HG03159 (cell line): ENCODE measurements around the gene ICOS.

ENCODE experiments used
- ATAC-seq: cut with Tn5 transposase; IDR thresholded peaks from one replicate; pipeline ENCODE4 v1.9.1; 2021; ENCODE audit warnings: mild to moderate bottlenecking, moderate library complexity; ENCODE audit not compliant: unreplicated experiment

Gene ICOS, protein sequence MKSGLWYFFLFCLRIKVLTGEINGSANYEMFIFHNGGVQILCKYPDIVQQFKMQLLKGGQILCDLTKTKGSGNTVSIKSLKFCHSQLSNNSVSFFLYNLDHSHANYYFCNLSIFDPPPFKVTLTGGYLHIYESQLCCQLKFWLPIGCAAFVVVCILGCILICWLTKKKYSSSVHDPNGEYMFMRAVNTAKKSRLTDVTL

DNA sequence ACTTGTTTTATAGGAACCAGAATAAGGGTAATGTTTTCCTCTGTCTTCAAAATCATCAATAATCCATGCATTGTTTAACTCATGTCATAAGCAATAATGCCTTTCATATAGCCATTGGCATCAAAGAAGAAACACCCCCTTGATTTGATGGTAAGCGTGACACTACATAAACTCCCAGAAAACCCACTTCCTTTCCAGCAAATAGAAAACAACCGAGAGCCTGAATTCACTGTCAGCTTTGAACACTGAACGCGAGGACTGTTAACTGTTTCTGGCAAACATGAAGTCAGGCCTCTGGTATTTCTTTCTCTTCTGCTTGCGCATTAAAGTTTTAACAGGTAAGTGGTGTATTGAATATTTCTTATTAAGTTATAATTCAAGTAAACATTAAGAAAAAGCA lies at the start of gene ICOS:
TSS of gene ICOS (plus strand) at position 229 of the 400 bp plus-strand sequence. CDS start at position 281, 52 bp downstream.
- no peak for ATAC-seq

DNA sequence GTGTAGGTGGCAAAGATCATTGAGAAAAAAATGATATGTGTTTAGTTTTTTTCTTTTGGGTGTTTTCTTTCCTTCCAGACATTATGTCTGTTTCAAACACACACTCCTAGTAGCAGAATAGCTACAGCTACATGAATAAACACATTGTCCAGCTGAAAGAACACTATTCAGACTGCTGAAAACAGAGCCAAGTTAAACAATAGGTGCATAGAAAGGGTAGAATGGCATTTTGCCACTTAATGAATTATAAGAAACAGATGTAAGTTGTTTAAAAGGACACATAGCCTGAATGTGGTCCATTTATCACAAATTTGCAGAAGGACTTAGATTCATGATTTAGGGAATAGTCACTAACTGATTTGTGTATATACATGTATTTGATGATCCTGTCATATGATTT lies 48.9 kb upstream of the ICOS start:
- no peak for ATAC-seq

DNA sequence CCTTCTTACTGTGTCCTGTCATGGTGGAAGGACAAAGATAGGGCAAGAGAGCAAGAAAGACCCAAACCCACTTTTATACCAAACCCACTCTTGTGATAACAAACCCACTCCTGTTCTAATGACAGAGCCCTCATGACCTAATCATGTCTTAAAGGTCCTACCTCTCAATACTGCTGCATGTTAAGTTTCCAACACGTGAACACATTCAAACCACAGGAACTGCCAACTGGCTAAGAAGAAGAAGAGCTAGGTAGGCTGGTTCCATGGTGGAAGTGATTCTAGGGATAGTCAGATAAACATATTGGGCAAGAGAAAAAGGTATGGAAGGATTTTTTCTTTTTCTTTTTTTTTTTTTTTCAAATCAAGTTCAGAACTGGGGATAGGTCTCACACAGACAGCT lies 47.0 kb upstream of the ICOS start:
- no peak for ATAC-seq

DNA sequence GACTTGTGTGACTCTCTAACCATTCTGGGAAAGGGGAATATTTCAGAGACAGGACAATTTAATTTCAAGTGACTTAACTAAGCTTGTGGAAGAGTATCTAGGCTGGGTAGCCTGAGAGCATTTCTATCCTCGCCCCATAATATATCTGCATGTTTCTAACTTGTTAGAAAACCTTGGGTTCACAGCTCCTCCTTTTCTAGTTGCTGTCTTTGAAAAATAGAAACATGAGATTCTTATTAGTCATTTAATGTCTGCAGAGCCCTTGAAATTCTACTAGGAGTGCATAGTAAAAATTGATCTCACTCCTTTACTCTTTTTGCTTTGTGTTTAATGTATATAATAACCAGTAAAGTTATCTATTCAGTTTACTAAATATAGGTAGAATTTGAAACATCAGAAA lies 46.6 kb upstream of the ICOS start:
- no peak for ATAC-seq

DNA sequence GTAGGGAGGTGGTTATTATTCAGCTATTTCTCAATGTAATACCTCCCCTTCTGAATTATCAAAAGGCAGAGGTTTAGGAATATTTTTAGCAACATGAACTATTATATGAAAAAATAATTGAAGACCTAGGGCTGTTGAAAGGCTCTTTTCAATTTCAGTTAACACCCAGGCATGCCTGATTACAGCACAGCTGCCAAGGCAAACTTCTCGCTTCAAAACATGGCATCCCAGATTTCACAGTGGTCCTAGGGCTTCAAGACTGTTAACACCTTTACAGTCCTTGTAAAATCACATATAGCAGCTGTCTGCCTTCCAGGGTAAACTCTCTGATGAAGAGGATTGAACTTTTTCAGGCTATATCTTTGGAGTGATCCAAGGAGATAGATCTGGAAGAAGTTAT lies 45.8 kb upstream of the ICOS start:
- ATAC-seq = no peak

DNA sequence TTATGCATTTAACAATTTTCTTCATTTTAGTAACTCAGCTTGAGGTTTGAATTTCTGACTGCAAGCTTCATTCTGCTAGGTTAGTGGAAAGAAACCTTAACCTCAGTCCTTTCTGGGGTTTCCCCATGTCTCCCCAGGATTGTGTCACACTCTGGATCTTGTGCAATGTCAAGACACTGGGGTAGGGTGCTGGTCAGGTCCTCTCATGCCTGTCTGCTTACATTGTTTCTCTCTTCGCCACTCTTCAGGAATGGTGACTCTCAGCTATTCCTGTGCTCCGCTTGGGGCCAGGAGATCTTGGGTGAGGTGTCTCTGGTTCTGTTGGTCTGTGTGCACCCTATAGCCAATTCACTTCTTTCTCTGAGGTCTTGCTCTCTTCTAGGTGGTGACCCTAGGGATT lies 45.1 kb upstream of the ICOS start:
- ATAC-seq = no peak

DNA sequence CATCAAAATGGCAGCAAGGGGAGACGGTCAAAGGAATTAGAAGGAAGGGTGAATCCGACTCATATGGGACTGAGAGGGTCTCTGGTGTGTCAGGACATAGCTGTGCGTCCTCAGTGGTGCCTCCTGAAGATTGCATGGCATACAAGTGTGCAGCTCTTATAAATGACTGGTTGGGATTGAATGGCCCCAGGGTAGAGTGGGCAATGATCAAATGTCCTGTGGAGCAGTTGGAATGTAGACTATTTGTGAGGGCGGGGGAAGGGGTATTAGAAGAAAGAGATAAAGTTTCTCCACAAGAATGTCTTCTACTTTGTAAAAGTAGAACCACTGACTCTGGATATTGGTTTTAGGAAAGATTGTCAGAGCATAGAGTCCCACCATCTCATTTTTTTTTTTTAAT lies 44.4 kb upstream of the ICOS start:
- no peak for ATAC-seq

DNA sequence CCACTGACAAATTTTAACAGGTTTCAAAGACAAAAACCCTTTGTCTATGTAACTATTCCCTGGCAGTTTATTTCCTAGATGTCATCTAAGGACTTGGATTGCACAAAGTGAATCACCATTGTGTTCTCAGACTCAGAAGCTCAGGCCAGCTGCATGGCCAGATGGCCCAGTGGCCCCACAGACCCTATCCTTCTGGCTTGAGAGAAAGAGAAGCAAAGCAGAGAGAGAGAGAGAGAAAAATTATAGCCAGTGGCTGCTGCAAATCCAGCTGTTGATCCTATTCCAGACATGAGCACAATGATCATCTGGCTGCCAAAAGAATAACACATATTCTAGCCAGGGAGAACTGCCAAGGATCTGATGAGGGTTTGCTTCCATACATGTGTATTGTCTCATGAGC lies 43.2 kb upstream of the ICOS start:
- ATAC-seq = no peak

DNA sequence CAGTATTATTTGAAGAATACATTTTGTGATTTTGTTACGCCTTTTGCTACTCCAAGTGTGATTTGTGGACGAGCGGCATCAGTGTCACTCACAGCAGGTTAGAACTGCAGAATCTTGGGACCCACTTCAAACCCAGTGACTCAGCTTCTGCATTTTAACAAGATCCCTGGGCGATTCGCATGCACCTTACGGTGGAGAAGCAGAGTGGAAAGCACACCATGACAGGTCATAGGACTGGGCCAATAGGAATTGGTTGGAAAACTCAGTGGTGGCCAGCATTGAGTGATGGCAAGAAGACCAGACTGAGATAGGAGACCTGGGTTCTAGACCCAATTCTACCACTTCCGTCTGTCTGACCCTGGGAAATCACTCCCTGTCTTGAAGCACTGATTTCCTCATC lies 42.7 kb upstream of the ICOS start:
- ATAC-seq = no peak

DNA sequence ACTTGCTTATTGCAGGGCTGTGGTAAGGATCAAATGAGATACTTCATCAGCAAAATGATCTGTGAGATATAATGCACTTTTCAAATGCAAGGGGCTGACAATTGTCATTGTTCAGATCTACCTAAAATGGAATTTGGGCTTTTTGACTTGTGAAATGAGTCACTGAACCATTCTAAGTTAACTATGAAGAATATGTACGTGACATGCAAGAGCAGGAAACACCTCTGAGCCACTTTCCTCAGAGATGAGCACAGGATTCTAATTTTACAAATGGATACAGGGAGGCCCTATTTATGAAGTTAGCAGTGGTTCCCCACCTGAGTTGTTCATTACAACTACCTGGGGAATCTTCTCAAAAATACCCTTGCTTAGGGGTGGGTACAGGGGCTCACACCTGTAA lies 42.3 kb upstream of the ICOS start:
- peak; percentile 58 for ATAC-seq

DNA sequence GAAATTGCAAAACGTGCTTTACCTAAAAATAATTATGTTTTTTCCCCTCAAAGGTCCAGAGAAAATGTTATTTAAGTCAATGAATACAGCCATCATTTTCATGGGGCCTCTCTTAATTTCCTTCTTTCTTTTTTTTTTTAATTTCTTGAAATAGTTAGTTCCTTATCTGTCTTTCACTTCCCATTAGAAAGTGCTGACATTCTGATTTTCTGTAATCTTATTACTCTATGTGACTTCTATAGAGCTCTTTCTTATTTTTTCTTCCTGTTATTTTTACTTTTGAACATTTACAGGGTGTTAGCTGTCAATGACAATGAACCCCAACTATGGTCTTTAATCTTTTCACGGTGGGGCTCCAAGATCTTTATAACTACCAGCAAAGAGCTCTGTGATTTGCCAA lies 39.0 kb upstream of the ICOS start:
- ATAC-seq = no peak

DNA sequence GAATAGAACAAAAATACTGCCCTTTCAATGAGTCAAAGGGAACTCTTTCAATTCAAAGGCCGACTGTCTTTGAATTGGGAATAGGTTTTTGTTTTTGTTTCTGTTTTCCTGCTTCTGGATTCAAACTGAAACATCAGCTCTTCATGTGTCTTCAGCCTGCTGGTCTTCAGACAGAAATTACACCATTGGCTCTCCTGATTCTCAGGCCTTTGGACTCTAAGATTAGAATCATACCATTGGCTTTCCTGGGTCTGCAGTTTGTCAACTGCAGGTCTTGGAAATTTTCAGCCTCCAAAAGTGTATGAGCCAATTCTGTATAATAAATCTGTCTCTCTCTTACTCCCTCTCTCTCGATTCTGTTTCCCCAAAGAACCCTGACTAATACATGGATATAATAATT lies 37.9 kb upstream of the ICOS start:
- no peak for ATAC-seq

DNA sequence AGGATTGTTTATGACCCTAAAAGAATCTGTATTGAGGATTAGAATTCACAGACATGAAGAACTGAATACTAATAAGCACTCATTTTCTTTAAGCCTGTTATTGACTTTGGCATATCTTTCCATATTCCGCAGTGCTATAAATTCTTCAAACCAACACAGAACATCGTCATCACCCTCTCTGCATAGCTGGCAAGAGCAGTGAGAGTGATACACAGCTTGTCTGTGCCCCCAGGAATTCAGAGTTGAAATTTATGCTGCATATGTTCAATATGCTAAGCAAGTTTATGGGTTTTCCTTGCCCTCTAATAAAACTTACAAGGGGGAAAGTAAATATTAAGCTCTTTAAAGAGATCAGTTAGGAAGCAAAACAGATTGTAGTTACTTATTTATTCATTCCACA lies 36.3 kb upstream of the ICOS start:
- no peak for ATAC-seq

DNA sequence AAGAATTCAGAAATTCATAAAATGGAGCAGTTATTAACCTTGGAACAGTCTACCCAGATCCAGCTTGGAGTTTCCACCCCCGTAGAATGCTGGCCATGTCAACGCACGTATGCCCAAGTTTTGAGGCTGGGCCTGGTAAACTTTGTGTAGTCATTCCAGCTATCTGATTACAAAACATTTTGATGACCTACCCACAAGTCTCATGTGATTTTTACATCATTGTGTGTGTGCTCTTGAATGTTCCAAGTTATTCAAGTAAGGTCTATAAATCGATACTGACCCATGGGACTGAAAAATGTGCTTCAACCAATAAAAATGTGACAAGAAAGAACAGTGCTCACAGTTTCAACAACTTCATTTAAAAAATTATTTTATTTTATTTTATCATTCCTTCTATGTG lies 32.5 kb upstream of the ICOS start:
- ATAC-seq = no peak

DNA sequence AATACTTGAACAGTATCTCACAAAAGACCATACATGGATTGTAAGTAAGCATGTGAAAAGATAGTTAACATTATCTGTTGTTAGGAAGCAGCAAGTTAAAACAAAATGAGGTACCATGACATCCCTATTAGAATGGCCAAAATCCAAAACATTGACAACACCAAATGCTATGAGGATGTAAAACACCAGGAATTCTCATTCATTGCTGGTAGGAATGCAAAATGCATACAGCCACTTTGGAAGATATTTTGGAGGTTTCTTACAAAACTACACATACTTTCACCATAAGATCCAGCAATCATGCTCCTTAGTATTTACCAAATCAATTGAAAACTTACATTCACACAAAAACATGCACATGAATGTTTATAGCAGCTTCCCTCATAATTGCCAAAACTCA lies 30.9 kb upstream of the ICOS start:
- ATAC-seq = no peak

DNA sequence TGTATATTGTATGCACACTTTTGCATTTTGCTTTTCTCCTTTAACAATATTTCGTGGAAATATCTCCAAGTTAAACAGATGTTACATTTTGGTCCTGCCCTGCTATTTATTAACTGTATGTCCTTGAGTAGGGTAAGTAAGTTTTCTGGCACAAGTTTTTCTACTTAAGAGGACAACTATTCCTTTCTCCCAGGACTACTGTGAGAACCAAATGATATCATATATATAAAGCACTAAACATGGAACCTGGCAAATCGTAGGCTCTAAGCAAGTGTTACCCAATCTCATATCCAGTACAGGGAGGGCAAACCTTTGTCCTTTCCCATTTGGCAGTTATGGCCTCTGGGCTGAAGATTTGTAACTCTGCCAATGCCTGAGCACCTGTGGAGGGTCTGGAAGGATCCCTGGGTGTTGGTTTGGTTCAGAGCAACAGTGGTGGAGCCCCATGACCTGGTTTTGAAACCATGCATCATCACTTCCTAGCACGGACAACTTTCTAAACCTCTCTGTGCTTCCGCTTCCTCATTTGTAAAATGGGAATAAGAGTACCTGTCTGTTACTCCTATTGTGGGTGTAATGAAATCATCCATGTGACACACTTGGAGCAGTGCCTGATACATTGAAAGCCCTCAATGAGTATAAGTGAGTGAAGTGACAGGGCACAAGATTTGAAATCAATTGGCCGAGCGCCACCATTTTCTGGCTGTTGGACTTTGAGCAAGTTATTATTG lies 28.3 kb upstream of the ICOS start:
- ATAC-seq = no peak

DNA sequence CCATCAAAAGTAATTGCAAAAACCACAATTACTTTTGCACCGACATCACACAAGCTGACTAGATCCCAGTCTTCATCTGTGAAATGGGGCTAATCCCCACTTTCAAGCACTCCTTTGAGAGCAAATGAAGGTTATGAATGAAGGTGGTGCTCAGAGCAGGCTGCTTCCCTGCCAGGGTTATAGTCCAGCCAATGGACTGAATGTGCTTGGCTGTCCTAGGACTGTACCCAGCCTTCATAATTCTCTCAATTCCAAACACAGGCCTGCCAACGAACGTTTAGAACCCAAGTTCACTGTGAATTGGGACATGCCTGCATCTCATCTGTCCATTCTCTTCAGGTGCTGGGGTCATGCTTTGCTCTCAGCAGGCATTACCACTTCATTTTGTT lies 27.8 kb upstream of the ICOS start:
- no peak for ATAC-seq

DNA sequence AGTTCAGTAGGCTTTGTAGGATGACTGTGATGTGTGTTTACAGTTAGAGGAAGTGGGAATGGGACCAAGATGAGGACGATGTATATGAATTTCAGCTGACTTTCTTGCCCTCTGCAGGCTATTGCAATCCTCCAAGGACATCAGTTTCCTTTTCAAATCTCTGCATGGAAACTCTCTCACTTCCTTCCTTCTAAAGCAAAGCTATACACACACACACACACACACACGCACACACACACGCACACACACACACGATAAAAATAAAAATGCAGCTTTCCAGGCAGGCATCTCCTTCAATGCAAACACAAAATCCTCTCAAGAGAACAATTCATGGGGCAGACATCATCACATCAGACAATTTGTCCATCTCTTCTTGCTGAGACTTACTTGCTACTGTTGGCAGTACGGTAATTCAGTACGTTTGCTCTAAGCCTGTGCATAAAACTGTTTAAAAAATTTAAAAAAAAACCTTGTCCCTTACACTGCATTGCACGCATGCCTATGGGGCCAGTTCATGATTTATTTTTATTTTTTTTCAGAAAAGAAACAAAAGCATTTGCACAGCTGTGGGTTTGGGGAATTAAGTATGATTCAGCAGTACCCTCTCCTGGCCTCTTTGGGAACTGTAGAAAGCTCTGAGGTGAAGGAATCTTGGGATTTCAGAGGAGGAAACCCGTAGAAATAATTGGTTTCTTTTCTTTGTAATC lies 27.1 kb upstream of the ICOS start:
- ATAC-seq = no peak

DNA sequence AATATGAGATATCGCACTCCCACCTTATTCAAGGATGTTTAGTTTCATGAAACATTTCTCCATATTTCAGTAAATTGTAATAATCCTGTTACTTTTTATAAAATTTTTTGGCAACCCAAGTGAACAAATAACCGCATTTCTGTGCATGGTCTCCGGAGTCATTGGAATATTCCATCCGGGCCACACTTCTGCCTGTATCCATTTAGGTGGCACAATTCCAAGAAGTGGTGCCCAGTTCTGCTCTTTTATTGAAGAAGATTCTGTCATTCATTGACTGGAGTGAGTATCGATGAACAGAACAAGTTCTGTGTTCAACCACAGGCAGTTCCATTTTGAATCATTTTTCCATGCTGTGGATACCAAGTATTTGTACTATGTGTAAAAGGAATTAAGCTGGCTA lies 26.6 kb upstream of the ICOS start:
- ATAC-seq = no peak

DNA sequence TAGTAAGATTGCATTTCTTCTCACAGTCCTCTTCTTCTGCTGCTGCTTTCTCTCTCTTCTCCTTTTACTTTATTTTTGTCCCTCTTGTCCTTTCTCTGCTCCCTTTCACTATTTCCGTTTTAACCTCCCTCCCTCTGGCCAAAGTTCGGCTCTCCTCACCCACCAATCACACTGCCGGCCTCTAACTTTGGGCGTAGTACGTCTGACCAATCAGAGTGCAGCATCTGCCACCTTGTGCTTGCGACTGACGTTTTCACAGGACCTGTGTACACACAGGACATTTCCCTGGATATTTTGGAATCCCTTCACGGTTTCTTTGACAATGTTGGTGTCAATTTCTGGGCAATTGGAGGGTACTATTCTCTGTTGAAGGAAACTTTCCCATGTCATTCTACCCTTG lies 22.6 kb upstream of the ICOS start:
- no peak for ATAC-seq

DNA sequence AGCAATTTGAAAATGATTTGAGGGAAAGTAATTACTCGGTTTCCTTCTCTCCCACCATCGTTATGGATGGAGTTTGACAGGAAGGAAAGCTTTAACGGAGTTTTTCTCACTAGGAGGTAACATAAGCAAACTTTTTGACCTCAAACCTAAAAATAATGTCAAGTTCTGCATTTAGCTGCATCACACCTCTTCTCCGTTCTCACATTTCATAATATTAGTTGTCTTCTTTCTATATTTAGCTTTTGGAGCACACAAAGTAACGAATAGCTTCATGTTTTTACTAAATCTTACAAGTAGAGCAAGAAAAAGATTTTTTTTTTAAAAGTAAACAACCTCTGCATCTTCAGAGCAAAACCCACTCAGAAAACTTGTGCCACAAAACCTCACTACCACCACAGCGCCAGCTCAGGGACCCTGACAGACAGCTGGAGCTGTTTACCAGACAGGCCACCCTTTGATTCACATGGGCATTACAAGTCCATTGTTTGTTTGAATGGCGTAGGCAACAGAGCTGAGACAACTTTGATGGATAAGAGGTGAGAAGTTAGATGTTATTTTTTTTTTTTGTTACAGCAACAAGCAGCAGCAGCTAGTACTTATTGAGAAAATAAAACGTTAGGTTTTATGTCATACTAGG lies 21.9 kb upstream of the ICOS start:
- ATAC-seq = no peak

DNA sequence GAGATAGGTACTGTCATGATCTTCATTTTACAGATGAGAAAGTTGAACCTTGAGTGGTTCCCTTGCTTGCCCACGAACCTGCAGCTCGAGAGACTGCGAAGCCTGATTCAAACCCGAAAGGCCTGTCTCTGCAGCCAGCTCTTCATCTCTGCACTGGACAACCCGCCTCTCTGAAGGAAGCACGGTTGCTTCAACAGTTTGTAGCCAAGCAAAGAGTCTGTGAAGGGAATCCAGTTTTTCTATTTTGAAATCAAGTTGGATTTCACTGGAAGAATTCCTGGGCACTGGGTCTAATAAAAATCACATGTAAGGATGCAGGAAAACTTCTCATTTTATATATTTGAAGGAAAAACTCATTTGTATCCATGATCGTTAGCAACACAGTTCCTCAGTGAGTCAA lies 21.3 kb upstream of the ICOS start:
- no peak for ATAC-seq
